Left ventricle myocardium inferior (tissue), 1 donor: Measurements from ENCODE around the gene GEMIN4. TPM values are rescaled to one million over a fixed set of nuclear protein-coding genes. Genes with fewer than 3 reads are reported as not detected.
"Not testable (repeated sequence)": the region's sequence is repeated elsewhere in the genome, so short reads cannot be mapped to it uniquely, and the experiment has no call there.

Experiments used
- DNase-seq: peaks from one replicate; pipeline ENCODE4 v3.0.0-alpha.2; 2020
- H3K27ac ChIP-seq: fragments of 200-600 bp; replicated peaks from 2 replicates; pipeline ENCODE4 v1.8.0; 2021
- H3K27me3 ChIP-seq: fragments of 200-600 bp; 2 replicates; pipeline ENCODE4 v1.8.0; 2021; ENCODE audit warnings: low read depth
- H3K36me3 ChIP-seq: fragments of 200-600 bp; 2 replicates; pipeline ENCODE4 v1.8.0; 2021
- H3K4me1 ChIP-seq: fragments of 200-600 bp; 2 replicates; pipeline ENCODE4 v1.8.0; 2021
- H3K4me3 ChIP-seq: fragments of 200-600 bp; 2 replicates; pipeline ENCODE4 v1.8.0; 2021; ENCODE audit warnings: mild to moderate bottlenecking, moderate library complexity
- H3K9me3 ChIP-seq: fragments of 200-600 bp; replicated peaks from 2 replicates; pipeline ENCODE4 v1.8.0; 2021
- CTCF ChIP-seq: fragments of 200-600 bp; IDR thresholded peaks from 2 replicates; pipeline ENCODE4 v1.8.0; 2021; ENCODE audit warnings: antibody characterized with exemption, mild to moderate bottlenecking, borderline replicate concordance
- intact Hi-C: fragments of 100-400 bp; cut with micrococcal nuclease; formaldehyde crosslinking; loops from one replicate; pipeline ENCODE4 v1.11.0; 2022
- total RNA-seq: library from RNA; stranded (reverse); fragmentation: NEBNext Ultra II Directional; extraction: Animal tissue kit (Norgen Biotek cat#: 25700); gene quantifications from one replicate; pipeline ENCODE4 v1.2.1, GENCODE V29; 2021
- donor health status: DM: no; HTN: yes; CAD: no; lungs with severe emphysema.

GEMIN4 gene
- total RNA-seq, 1 donor from 2014 or later = 11.1 TPM

GRCh38 chr17:759964-760363 lies 7.9 kb upstream of the GEMIN4 start:
- H3K4me1 ChIP-seq = peaks cover 18% of the 10 kb centered on the region
- TF ChIP-seq CTCF = no peak
- no peak overlapping the region for H3K4me3 ChIP-seq
- DNase-seq = no peak
- intact Hi-C loops = no loop called here
- peak overlapping the region; percentile 68 for H3K27ac ChIP-seq
- no peaks in the 10 kb centered on the region for H3K9me3 ChIP-seq
- peaks cover 60% of the 10 kb centered on the region for H3K36me3 ChIP-seq
- H3K27me3 ChIP-seq = no peaks in the 10 kb centered on the region

- peak overlapping the region; percentile 45 for H3K27ac ChIP-seq
- intact Hi-C loops = not testable (repeated sequence)
These were observed 4.0 kb upstream of the GEMIN4 start for GRCh38 chr17:756010-756567.

GRCh38 chr17:755319-755961 lies 3.4 kb upstream of the GEMIN4 start:
- intact Hi-C loops = not testable (repeated sequence)

More at GRCh38 chr17:756010-756567, 4.0 kb upstream of the GEMIN4 start:
- not testable (repeated sequence) for DNase-seq, H3K4me3 ChIP-seq, H3K9me3 ChIP-seq, H3K27me3 ChIP-seq
- H3K36me3 ChIP-seq = peaks cover 28% of the 10 kb centered on the region
- H3K4me1 ChIP-seq = peaks cover 36% of the 10 kb centered on the region

GRCh38 chr17:753418-753817 lies 1.4 kb upstream of the GEMIN4 start:
- no peak for TF ChIP-seq CTCF

More at GRCh38 chr17:755319-755961, 3.4 kb upstream of the GEMIN4 start:
- not testable (repeated sequence) for H3K27me3 ChIP-seq, DNase-seq, H3K4me3 ChIP-seq, H3K9me3 ChIP-seq
- Histone ChIP-seq H3K4me1 (peaks cover 38% of the 10 kb centered on the region), H3K36me3 (peaks cover 26% of the 10 kb centered on the region), H3K27ac (peak overlapping the region; percentile 45)

GRCh38 chr17:752620-753219 lies 656 bp upstream of the GEMIN4 start:
- intact Hi-C loops = no loop called here
- Histone ChIP-seq H3K27me3 (no peaks in the 10 kb centered on the region), H3K36me3 (peaks cover 4% of the 10 kb centered on the region), H3K27ac (peak overlapping the region; percentile 88), H3K4me1 (peaks cover 39% of the 10 kb centered on the region), H3K4me3 (peak overlapping the region; percentile 99), H3K9me3 (no peaks in the 10 kb centered on the region)
- peak; percentile 75 for DNase-seq
- TF ChIP-seq CTCF = peak; percentile 4

More at GRCh38 chr17:753418-753817, 1.4 kb upstream of the GEMIN4 start:
- intact Hi-C loops = no loop called here
- peak overlapping the region; percentile 99 for H3K4me3 ChIP-seq
- H3K9me3 ChIP-seq = no peaks in the 10 kb centered on the region
- H3K36me3 ChIP-seq = peaks cover 9% of the 10 kb centered on the region
- H3K27me3 ChIP-seq = no peaks in the 10 kb centered on the region
- H3K4me1 ChIP-seq = peaks cover 39% of the 10 kb centered on the region
- DNase-seq = no peak
- H3K27ac ChIP-seq = peak overlapping the region; percentile 41

GRCh38 chr17:751269-752001 lies 629 bp downstream of the GEMIN4 start:
- DNase-seq = peak; percentile 26
- Histone ChIP-seq H3K36me3 (peaks cover 15% of the 10 kb centered on the region), H3K27ac (peak overlapping the region; percentile 88), H3K4me3 (peak overlapping the region; percentile 99), H3K4me1 (peaks cover 38% of the 10 kb centered on the region), H3K9me3 (no peaks in the 10 kb centered on the region), H3K27me3 (no peaks in the 10 kb centered on the region)
- no peak for TF ChIP-seq CTCF
- intact Hi-C loops = no loop called here
